KMS-11 (cell line): Measurements from ENCODE around the gene BTBD9.

ENCODE experiments used
- H2AFZ ChIP-seq: fragments of 200-600 bp; sonication (generic); 2 replicates; pipeline ENCODE4 v1.6.1; 2016; ENCODE audit warnings: antibody characterized with exemption, mixed run types, low read depth
- H3K27ac ChIP-seq: fragments of 200-600 bp; sonication (generic); 2 replicates; pipeline ENCODE4 v1.6.1; 2016; ENCODE audit warnings: mild to moderate bottlenecking, mixed run types
- H3K27me3 ChIP-seq: fragments of 200-600 bp; sonication (generic); 2 replicates; pipeline ENCODE4 v1.6.1; 2017; ENCODE audit warnings: mild to moderate bottlenecking, low read depth, mixed run types, moderate library complexity; ENCODE audit not compliant: insufficient read depth
- H3K36me3 ChIP-seq: fragments of 200-600 bp; sonication (generic); 2 replicates; pipeline ENCODE4 v1.6.1; 2017; ENCODE audit warnings: mild to moderate bottlenecking, mixed run types; ENCODE audit not compliant: insufficient read depth
- H3K4me1 ChIP-seq: fragments of 200-600 bp; sonication (generic); 2 replicates; pipeline ENCODE4 v1.6.1; 2016; ENCODE audit warnings: mild to moderate bottlenecking, low read depth, mixed run types; ENCODE audit not compliant: poor library complexity, severe bottlenecking
- H3K4me2 ChIP-seq: fragments of 200-600 bp; sonication (generic); 2 replicates; pipeline ENCODE4 v1.7.0; 2016; ENCODE audit warnings: mild to moderate bottlenecking, mixed run types
- H3K4me3 ChIP-seq: fragments of 200-600 bp; sonication (generic); IDR thresholded peaks from 2 replicates; pipeline ENCODE4 v1.6.1; 2017; ENCODE audit warnings: low read depth, low read length, mixed read lengths; ENCODE audit not compliant: insufficient read depth
- H3K79me2 ChIP-seq: fragments of 200-600 bp; sonication (generic); 2 replicates; pipeline ENCODE4 v1.6.1; 2016; ENCODE audit warnings: low read depth, mixed run types; ENCODE audit not compliant: insufficient read depth
- H3K9ac ChIP-seq: fragments of 200-600 bp; sonication (generic); 2 replicates; pipeline ENCODE4 v1.6.1; 2016; ENCODE audit warnings: mild to moderate bottlenecking, mixed run types
- H4K20me1 ChIP-seq: fragments of 200-600 bp; sonication (generic); 2 replicates; pipeline ENCODE4 v1.6.1; 2016; ENCODE audit warnings: mild to moderate bottlenecking, mixed run types; ENCODE audit not compliant: insufficient read depth
- CTCF ChIP-seq: fragments of 200-600 bp; sonication (generic); conservative IDR thresholded peaks from 2 replicates; pipeline ENCODE4 v1.6.1; 2017; ENCODE audit warnings: low read depth, mild to moderate bottlenecking, antibody characterized with exemption, low read length, moderate library complexity, mixed read lengths

The BTBD9 gene

GRCh38 chr6:38477680-38478260 is 162.0 kb downstream of the BTBD9 start:
- no peak for TF ChIP-seq CTCF
- Histone ChIP-seq H2AFZ (no peak overlapping the region), H3K4me3 (no peak overlapping the region), H3K9ac (no peak overlapping the region), H3K4me2 (no peak overlapping the region), H3K36me3 (no peaks in the 10 kb centered on the region), H3K27me3 (no peaks in the 10 kb centered on the region), H4K20me1 (no peaks in the 10 kb centered on the region), H3K27ac (no peak overlapping the region), H3K79me2 (no peaks in the 10 kb centered on the region), H3K4me1 (no peaks in the 10 kb centered on the region)

GRCh38 chr6:38476888-38477287 is 162.8 kb downstream of the BTBD9 start:
- no peak overlapping the region for H3K27ac ChIP-seq
- H3K4me2 ChIP-seq, result no peak overlapping the region
- no peaks in the 10 kb centered on the region for H3K27me3 ChIP-seq
- no peak overlapping the region for H3K4me3 ChIP-seq
- no peaks in the 10 kb centered on the region for H3K4me1 ChIP-seq
- H3K9ac ChIP-seq, result no peak overlapping the region
- H3K36me3 ChIP-seq, result no peaks in the 10 kb centered on the region
- no peak for TF ChIP-seq CTCF
- no peaks in the 10 kb centered on the region for H4K20me1 ChIP-seq
- no peaks in the 10 kb centered on the region for H3K79me2 ChIP-seq
- no peak overlapping the region for H2AFZ ChIP-seq

- H3K36me3 ChIP-seq, result no peaks in the 10 kb centered on the region
- H3K27me3 ChIP-seq, result no peaks in the 10 kb centered on the region
- TF ChIP-seq CTCF, result no peak
- no peak overlapping the region for H3K4me2 ChIP-seq
- no peaks in the 10 kb centered on the region for H4K20me1 ChIP-seq
- no peak overlapping the region for H2AFZ ChIP-seq
- H3K4me3 ChIP-seq, result no peak overlapping the region
- H3K27ac ChIP-seq, result no peak overlapping the region
- no peaks in the 10 kb centered on the region for H3K79me2 ChIP-seq
- H3K4me1 ChIP-seq, result no peaks in the 10 kb centered on the region
- no peak overlapping the region for H3K9ac ChIP-seq
These were observed 163.6 kb downstream of the BTBD9 start for GRCh38 chr6:38476141-38476540.

- no peaks in the 10 kb centered on the region for H3K79me2 ChIP-seq
- H3K4me2 ChIP-seq, result no peak overlapping the region
- no peaks in the 10 kb centered on the region for H3K36me3 ChIP-seq
- H3K9ac ChIP-seq, result no peak overlapping the region
- H3K4me1 ChIP-seq, result no peaks in the 10 kb centered on the region
- H2AFZ ChIP-seq, result no peak overlapping the region
- no peak overlapping the region for H3K4me3 ChIP-seq
- H4K20me1 ChIP-seq, result no peaks in the 10 kb centered on the region
- H3K27me3 ChIP-seq, result no peaks in the 10 kb centered on the region
- no peak overlapping the region for H3K27ac ChIP-seq
- no peak for TF ChIP-seq CTCF
These were observed 169.2 kb downstream of the BTBD9 start for GRCh38 chr6:38470548-38470947.
